Colonic mucosa (tissue), 2 donors: Measurements from ENCODE around the gene S100A1. TPM values are rescaled to one million over a fixed set of nuclear protein-coding genes. Genes with fewer than 3 reads are reported as not detected.

Experiments
- total RNA-seq, 2 donors: library from RNA; stranded (reverse); fragmentation: NEBNext Ultra II Directional in 1 of 2; extraction: Animal tissue kit (Norgen Biotek cat#: 25700) in 1 of 2; gene quantifications; one replicate each; pipeline ENCODE4 v1.2.1, GENCODE V29; 2021
- donor health status: DM: no; HTN: no; CAD: no.
- donor health status: DM: no; HTN: no; CAD: no.

S100A1 gene
- total RNA-seq, 2 donors from 2014 or later = 0.69 to 1.5 TPM

Other genes with a start within 250 kb of the S100A1 start
- gene S100A8, start 237.4 kb upstream of the S100A1 start, total RNA-seq = 1 to 10 TPM in 1 of 2 donors, under 1 TPM in 1; 0.79 to 6.9 TPM
- gene S100A7A, start 211.9 kb upstream of the S100A1 start, total RNA-seq = not detected
- not detected for gene S100A7, start 167.8 kb upstream of the S100A1 start, total RNA-seq
- 1,000 to 10,000 TPM; 2,444 to 2,474 TPM for gene S100A6, start 92.4 kb upstream of the S100A1 start, total RNA-seq
- not detected for gene S100A5, start 87.5 kb upstream of the S100A1 start, total RNA-seq
- gene S100A4, start 82.6 kb upstream of the S100A1 start, total RNA-seq = 10 to 100 TPM; 41.8 to 83.8 TPM
- under 1 TPM in 1 of 2 donors, not detected in 1; 0.61 TPM for gene S100A3, start 79.2 kb upstream of the S100A1 start, total RNA-seq
- gene S100A2, start 62.6 kb upstream of the S100A1 start, total RNA-seq = 1 to 10 TPM; 1.0 to 2.4 TPM
- 100 to 1,000 TPM; 232 to 288 TPM for gene S100A16, start 15.3 kb upstream of the S100A1 start, total RNA-seq
- gene S100A14, start 12.1 kb upstream of the S100A1 start, total RNA-seq = 100 to 1,000 TPM; 543 to 565 TPM
- 10 to 100 TPM; 45.2 to 67.2 TPM for gene S100A13, start 929 bp upstream of the S100A1 start, total RNA-seq
- gene CHTOP, start 5.6 kb downstream of the S100A1 start, total RNA-seq = 10 to 100 TPM; 51.3 to 88.6 TPM
- 10 to 100 TPM; 29.3 to 33.0 TPM for gene SNAPIN, start 30.3 kb downstream of the S100A1 start, total RNA-seq
- 100 to 1,000 TPM; 105 to 171 TPM for gene ILF2, start 42.6 kb downstream of the S100A1 start, total RNA-seq
- 1 to 10 TPM; 2.3 to 3.6 TPM for gene NPR1, start 50.3 kb downstream of the S100A1 start, total RNA-seq
- 10 to 100 TPM; 25.5 to 53.1 TPM for gene INTS3, start 99.6 kb downstream of the S100A1 start, total RNA-seq
- 10 to 100 TPM; 24.1 to 27.9 TPM for gene SLC27A3, start 147.0 kb downstream of the S100A1 start, total RNA-seq